MM.1S (cell line): Measurements from ENCODE around the gene CACNA1D.

Experiments
- DNase-seq: peaks from one replicate; pipeline ENCODE4 v3.0.0-alpha.2; 2015
- H2AFZ ChIP-seq: fragments of 300-600 bp; sonication (generic); 2 replicates; pipeline ENCODE4 v1.6.0; 2016; ENCODE audit warnings: antibody characterized with exemption, low read length
- H3F3A ChIP-seq: fragments of 300-600 bp; sonication (generic); 2 replicates; pipeline ENCODE4 v1.6.1; 2016; ENCODE audit warnings: mild to moderate bottlenecking, antibody characterized with exemption, low read length, moderate library complexity, mixed read lengths; ENCODE audit not compliant: insufficient read depth
- H3K27ac ChIP-seq: fragments of 300-600 bp; sonication (generic); 2 replicates; pipeline ENCODE4 v1.5.1; 2016; ENCODE audit warnings: mild to moderate bottlenecking, low read length
- H3K27me3 ChIP-seq: fragments of 300-600 bp; sonication (generic); replicated peaks from 2 replicates; pipeline ENCODE4 v1.6.0; 2016; ENCODE audit warnings: low read length; ENCODE audit not compliant: insufficient read depth
- H3K36me3 ChIP-seq: fragments of 300-600 bp; sonication (generic); replicated peaks from 2 replicates; pipeline ENCODE4 v1.6.1; 2016; ENCODE audit warnings: mild to moderate bottlenecking, low read length, mixed read lengths; ENCODE audit not compliant: insufficient read depth
- H3K4me1 ChIP-seq: fragments of 300-600 bp; sonication (generic); 2 replicates; pipeline ENCODE4 v1.6.1; 2016; ENCODE audit warnings: low read length, mixed read lengths
- H3K4me2 ChIP-seq: fragments of 300-600 bp; sonication (generic); 2 replicates; pipeline ENCODE4 v1.6.0; 2016; ENCODE audit warnings: low read depth, low read length
- H3K4me3 ChIP-seq: fragments of 300-600 bp; sonication (generic); 2 replicates; pipeline ENCODE4 v1.5.1; 2016; ENCODE audit warnings: low read length, mixed read lengths
- H3K79me2 ChIP-seq: fragments of 300-600 bp; sonication (generic); 2 replicates; pipeline ENCODE4 v1.6.1; 2016; ENCODE audit warnings: mixed run types, low read length, mixed read lengths
- H3K9ac ChIP-seq: fragments of 300-600 bp; sonication (generic); 2 replicates; pipeline ENCODE4 v1.6.1; 2016; ENCODE audit warnings: low read length, mixed read lengths
- H3K9me2 ChIP-seq: fragments of 300-600 bp; sonication (generic); replicated peaks from 2 replicates; pipeline ENCODE4 v1.6.1; 2016; ENCODE audit warnings: mild to moderate bottlenecking, low read length, mixed read lengths; ENCODE audit not compliant: insufficient read depth
- H3K9me3 ChIP-seq: fragments of 300-600 bp; sonication (generic); replicated peaks from 2 replicates; pipeline ENCODE4 v1.6.1; 2016; ENCODE audit warnings: mild to moderate bottlenecking, low read length, mixed read lengths; ENCODE audit not compliant: insufficient read depth
- H4K20me1 ChIP-seq: fragments of 300-600 bp; sonication (generic); 2 replicates; pipeline ENCODE4 v1.6.1; 2016; ENCODE audit warnings: mild to moderate bottlenecking, low read length, moderate library complexity, mixed read lengths; ENCODE audit not compliant: insufficient read depth
- CTCF ChIP-seq: fragments of 300-600 bp; sonication (generic); IDR thresholded peaks from 2 replicates; pipeline ENCODE4 v1.5.1; 2016; ENCODE audit warnings: antibody characterized with exemption, low read length, mixed read lengths
- EZH2 ChIP-seq: fragments of 300-600 bp; sonication (generic); optimal IDR thresholded peaks from 2 replicates; pipeline ENCODE3; 2017; ENCODE audit warnings: low read depth, mild to moderate bottlenecking, antibody characterized with exemption, low read length, mixed read lengths
- EZH2phosphoT487 ChIP-seq: fragments of 300-600 bp; sonication (generic); IDR thresholded peaks from 2 replicates; pipeline ENCODE4 v1.6.1; 2018; ENCODE audit warnings: antibody characterized with exemption, low read length

The CACNA1D gene

GRCh38 chr3:53849916-53850315, 355.5 kb downstream of the CACNA1D start:
- Histone ChIP-seq H3K79me2 (no peaks in the 10 kb centered on the region; the same call in 1 of the 2 replicates), H4K20me1 (no peaks in the 10 kb centered on the region), H3K4me1 (peaks cover 3% of the 10 kb centered on the region), H2AFZ (no peak overlapping the region), H3K9me2 (no peaks in the 10 kb centered on the region), H3K9me3 (no peaks in the 10 kb centered on the region), H3K9ac (no peak overlapping the region), H3F3A (peaks cover 9% of the 10 kb centered on the region), H3K27ac (no peak overlapping the region), H3K4me3 (no peak overlapping the region), H3K36me3 (no peaks in the 10 kb centered on the region), H3K4me2 (no peak overlapping the region), H3K27me3 (no peaks in the 10 kb centered on the region)
- TF ChIP-seq EZH2phosphoT487: no peak
- TF ChIP-seq EZH2: no peak
- no peak for TF ChIP-seq CTCF
- no peak for DNase-seq

DNA sequence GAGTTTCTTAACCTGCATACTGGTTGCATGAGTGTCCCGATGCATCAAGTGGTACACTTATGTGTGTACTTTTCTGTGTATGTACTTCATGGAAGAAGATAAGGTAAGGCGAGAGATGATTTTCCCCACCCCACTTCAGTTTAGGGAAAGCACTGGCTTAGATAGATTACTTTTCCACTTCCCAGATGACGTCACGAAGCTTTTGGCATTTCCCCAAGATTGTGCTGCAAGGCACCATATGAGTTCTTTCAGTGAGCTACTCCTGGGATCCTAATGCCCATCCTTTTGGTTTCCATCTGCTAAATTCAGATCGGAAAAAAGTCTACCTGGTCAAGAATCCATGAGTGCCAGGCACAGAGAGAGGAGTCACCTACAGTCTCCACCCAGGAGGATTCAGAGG, 356.5 kb downstream of the CACNA1D start:
- DNase-seq: no peak
- Histone ChIP-seq H4K20me1 (no peaks in the 10 kb centered on the region), H3K4me3 (no peak overlapping the region), H3K27me3 (no peaks in the 10 kb centered on the region), H3K4me1 (no peaks in the 10 kb centered on the region), H3K4me2 (no peak overlapping the region), H3K36me3 (no peaks in the 10 kb centered on the region), H3F3A (no peaks in the 10 kb centered on the region), H3K27ac (no peak overlapping the region), H3K79me2 (no peaks in the 10 kb centered on the region), H3K9me2 (no peaks in the 10 kb centered on the region), H3K9ac (no peak overlapping the region), H3K9me3 (no peaks in the 10 kb centered on the region), H2AFZ (no peak overlapping the region)
- TF ChIP-seq EZH2 (no peak), CTCF (no peak), EZH2phosphoT487 (no peak)

- Histone ChIP-seq H3K9ac (no peak overlapping the region), H3K9me2 (no peaks in the 10 kb centered on the region), H3K4me2 (no peak overlapping the region), H4K20me1 (no peaks in the 10 kb centered on the region), H3K36me3 (0 out of 2 replicates have a peak, but pooled peaks cover 3% of the 10 kb centered on the region), H3F3A (no peaks in the 10 kb centered on the region), H3K27ac (no peak overlapping the region), H3K27me3 (no peaks in the 10 kb centered on the region), H2AFZ (no peak overlapping the region), H3K9me3 (no peaks in the 10 kb centered on the region), H3K79me2 (no peaks in the 10 kb centered on the region), H3K4me1 (no peaks in the 10 kb centered on the region), H3K4me3 (no peak overlapping the region)
- TF ChIP-seq CTCF: no peak
- TF ChIP-seq EZH2phosphoT487: no peak
- no peak for TF ChIP-seq EZH2
- DNase-seq: no peak
Measured at GRCh38 chr3:53856964-53857363, 362.6 kb downstream of the CACNA1D start.
